HG03565 (cell line): ENCODE measurements around the gene STK40.
A peak's percentile ranks its signal among the peaks of the same experiment; 100 is the strongest.

Experiments used
- ATAC-seq: cut with Tn5 transposase; IDR thresholded peaks from one replicate; pipeline ENCODE4 v1.9.1; 2021; ENCODE audit warnings: mild to moderate bottlenecking, moderate library complexity; ENCODE audit not compliant: unreplicated experiment

STK40 gene

DNA sequence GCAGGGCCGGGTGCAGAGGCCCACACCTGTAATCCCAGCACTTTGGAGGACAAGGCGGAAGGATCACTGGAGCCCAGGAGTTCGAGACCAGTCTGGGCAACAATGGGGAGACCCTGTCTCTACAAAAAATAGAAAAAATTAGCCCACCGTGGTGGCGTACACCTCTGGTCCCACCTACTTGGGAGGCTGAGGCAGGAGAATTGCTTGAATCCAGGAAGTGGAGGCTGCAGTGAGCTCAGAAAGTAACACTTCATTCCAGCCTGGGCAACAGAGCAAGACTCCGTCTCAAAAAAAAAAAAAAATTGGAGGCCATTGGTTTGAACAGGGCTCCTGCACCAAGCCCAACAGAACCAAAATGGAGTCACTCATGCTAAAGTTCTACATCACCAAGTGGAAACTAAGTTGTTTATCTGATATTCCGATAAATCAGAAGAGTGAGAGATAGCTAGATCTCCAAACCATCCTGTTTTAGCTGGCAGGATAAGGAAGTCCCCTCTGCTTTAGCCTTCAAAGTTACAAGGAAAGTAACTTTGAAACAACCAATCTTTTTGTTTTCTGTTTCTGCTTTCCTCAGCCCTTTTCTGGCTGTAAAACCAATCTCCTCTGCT is 12.8 kb upstream of the STK40 start:
- no peak for ATAC-seq

DNA sequence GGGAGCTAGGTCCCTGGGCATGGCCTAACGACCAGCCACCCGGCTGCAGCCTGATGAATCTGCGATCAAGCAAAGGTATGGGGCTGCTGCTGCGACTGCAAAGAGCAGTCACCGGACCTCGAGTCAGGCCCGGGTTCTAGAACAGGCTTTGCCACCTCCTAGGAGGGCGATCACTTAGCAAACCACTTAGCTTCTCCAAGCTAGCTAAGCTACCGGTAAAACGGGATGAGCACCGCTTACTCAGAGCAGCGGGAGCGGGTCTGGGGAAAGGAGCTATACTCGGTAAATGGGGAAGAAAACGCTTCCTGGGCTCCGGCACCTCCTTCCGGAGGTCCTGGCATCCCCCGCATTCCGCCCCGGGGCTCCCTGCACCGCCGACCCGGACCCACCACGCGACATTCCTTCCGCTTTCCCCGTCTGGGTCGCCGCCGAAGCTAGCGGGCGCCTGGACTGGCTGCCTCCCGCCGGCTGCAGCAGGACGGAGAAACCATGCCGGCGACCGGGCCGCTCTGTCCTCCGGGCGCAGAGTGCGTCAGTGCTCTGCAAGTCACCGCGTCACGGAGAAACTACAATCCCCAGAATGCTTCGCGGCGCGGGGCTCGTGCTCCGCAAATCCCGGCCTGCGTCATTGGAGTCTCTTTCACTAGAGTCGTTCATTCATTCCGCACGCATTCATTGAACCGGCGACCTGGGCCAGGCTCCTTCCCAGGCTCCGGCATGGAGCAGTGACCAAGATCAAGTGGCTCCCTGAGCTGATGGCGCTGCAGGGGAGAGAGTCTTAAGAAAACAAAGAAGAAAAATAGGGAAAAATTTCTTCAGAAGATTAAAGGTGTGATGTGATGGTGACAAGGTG is 11.9 kb upstream of the STK40 start, which contains the start of gene LSM10:
Gene LSM10 (minus strand): TSS at position 531 of the 853 bp plus-strand sequence. CDS start 3,779 bp downstream, outside the sequence.
- ATAC-seq, result peak; percentile 67

- ATAC-seq, result no peak
Observed at GRCh38 chr1:36397083-36397377, 11.3 kb upstream of the STK40 start.

GRCh38 chr1:36396359-36396758 is 10.6 kb upstream of the STK40 start:
- no peak for ATAC-seq

DNA sequence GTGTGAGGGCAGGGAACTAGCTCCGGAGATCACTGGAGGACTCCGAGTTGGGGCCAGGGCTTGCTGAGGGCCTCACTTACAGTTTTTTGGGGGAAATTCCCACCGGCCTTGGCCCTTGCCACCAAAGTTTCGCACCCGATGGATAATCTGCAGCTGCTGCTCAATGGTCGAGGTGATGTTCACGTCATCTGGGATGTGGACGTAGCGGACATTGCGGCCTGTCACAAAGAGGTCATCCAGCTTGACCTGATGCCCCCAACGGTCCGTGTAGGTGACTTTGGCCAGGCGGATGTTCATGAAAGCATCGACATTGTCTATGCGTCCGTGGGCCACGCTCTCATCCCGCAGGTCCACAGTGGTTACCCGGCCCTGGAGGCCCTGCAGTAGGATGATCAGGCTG is 8.0 kb upstream of the STK40 start:
- no peak for ATAC-seq

DNA sequence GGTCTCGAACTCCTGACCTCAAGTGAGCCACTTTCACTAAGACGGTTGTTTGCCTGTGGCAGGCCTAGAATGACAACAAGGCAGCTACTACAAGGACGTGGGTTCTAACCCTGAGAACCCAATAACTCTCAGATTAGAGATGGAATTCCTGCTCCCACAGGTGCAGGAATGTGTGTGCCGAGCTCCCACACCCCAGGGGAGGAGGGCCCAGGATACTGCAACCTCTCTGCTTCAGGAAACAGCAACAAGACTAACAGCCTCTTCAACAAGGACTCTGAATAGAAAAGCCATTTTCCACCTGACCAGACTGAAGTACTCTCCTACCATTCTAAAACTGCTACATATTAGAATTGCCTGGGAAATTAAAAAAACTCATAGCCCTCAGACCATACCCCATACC is 7.1 kb upstream of the STK40 start:
- no peak for ATAC-seq

GRCh38 chr1:36391271-36391670 is 5.5 kb upstream of the STK40 start:
- no peak for ATAC-seq

DNA sequence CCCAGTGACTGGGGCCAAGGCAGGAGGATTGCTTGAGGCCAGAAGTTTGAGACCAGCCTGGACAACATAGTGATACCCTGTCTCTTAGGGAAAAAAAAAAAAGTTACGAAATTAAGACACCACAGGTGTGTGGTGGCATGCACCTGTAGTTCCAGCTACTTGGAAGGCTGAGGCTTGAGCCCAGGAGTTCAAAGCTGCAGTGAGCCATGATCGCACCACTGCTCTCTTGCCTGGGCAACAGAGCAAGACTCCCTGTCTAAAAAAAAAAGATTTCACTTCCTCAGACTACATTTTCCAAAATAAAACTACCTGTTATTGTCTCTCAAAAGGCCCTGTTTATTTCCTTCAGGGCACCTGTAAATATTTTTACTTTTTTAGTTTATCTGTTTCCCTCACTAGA is 4.7 kb upstream of the STK40 start:
- ATAC-seq, result no peak

DNA sequence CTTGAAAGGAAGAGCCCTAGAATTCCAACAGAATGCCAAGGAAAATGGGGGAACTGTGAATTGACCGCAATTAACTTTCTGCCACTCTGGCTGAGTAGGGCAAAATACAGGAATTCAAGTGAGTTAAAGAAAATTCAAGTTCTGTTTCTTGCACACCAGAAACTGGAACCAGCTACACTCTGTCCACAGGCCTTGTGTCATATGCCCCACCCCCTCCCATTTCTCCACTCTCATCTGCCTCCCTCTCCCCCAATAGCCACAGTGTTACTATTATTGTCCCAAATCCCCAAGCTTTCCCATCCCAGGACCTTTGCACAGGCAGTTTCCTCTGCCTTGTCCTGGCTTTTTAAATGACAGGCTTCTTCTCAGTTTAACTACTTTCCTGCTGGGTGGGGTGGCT is 4.3 kb upstream of the STK40 start:
- ATAC-seq, result no peak

- no peak for ATAC-seq
Observed at GRCh38 chr1:36389261-36389660, 3.5 kb upstream of the STK40 start.

GRCh38 chr1:36387141-36387949 is 1.6 kb upstream of the STK40 start:
- no peak for ATAC-seq

- peak; percentile 39 for ATAC-seq
Observed at GRCh38 chr1:36386265-36387140, 779 bp upstream of the STK40 start.

GRCh38 chr1:36384542-36385409 is 948 bp downstream of the STK40 start:
- ATAC-seq, result no peak

GRCh38 chr1:36383240-36383639 is 2.5 kb downstream of the STK40 start:
- ATAC-seq, result no peak

DNA sequence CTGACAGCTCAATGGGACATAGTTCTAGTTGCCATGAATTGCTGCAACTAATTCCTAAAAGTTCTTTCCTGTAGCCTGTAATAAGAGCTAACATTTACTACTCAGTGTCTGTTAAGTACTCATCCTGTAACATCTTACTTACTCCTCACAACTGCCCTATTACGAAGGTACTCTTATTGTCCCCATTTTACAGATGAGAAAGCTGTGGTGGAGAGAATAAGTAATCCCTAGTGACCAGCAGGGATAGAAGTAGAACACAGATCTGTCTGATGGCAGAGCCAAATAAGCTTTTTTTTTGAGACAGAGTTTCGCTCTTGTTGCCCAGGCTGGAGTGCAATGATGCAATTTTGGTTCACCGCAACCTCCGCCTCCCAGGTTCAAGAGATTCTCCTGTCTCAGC is 3.1 kb downstream of the STK40 start:
- ATAC-seq, result no peak

GRCh38 chr1:36382231-36382630 is 3.5 kb downstream of the STK40 start:
- no peak for ATAC-seq

GRCh38 chr1:36381405-36381804 is 4.3 kb downstream of the STK40 start:
- no peak for ATAC-seq

- ATAC-seq, result no peak
Observed at GRCh38 chr1:36380782-36381181, 4.9 kb downstream of the STK40 start.

DNA sequence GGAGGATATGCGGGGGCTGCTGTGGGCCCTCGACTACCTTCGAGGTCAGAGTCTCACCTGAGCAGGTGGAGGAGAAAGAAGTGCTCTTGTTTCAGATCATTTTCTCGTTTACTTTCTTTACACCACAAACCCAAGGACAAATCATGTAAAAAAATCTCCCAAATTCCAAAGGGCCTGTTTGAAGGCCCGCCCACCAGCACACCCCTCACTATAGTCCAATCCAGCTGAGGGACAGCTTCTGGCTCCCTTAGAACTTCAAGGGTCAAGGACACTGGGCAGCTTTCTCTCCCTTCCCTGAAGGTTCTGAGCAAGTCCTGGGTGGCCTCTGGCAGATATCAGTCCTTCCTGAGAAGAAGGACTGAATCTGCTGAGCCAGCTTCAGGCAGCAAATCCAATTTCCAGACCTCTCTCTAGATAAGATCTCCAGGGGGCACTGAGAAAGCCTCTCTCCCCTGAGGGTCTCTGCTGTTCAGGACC is 5.5 kb downstream of the STK40 start:
- no peak for ATAC-seq
